H1 (cell line): Measurements from ENCODE around the gene ARRB1. TPM values are rescaled to one million over a fixed set of nuclear protein-coding genes. Genes with fewer than 3 reads are reported as not detected.
"Not testable (repeated sequence)": the region's sequence is repeated elsewhere in the genome, so short reads cannot be mapped to it uniquely, and the experiment has no call there.

ENCODE experiments used
- CTCF ChIA-PET: fragments of 300-600 bp; sonication (Branson Sonifier 250); formaldehyde crosslinking; loops from one replicate; lab custom pipeline; 2021; ENCODE audit not compliant: partially characterized antibody; lab: Charles Lee
- POLR2A ChIA-PET: fragments of 300-600 bp; sonication (Branson Sonifier 250); formaldehyde crosslinking; loops from one replicate; lab custom pipeline; 2021; ENCODE audit warnings: inconsistent platforms; ENCODE audit not compliant: partially characterized antibody; lab: Charles Lee
- DNase-seq, 2 experiments: peaks; one replicate each; pipeline versions ENCODE4 v3.0.0 to v3.0.0-alpha.2; 2010 to 2022; ENCODE audit warnings: low spot score in 2 of 2, low read depth in 1 of 2, mixed read lengths in 1 of 2
- FAIRE-seq: peaks from 2 replicates; lab custom pipeline; 2011; peaks lifted over from hg19 to GRCh38; lab: Jason Lieb, UNC
- H2AFZ ChIP-seq: 2 replicates; pipeline ENCODE4 v1.8.1; 2012; ENCODE audit warnings: low read length, inconsistent platforms
- H2AK5ac ChIP-seq: 2 replicates; pipeline ENCODE4 v1.6.1; 2013; ENCODE audit warnings: low read depth, low read length
- H2BK120ac ChIP-seq: replicated peaks from 2 replicates; pipeline ENCODE3; 2013; ENCODE audit warnings: low read depth, low read length, inconsistent platforms
- H2BK12ac ChIP-seq: 2 replicates; pipeline ENCODE4 v1.6.1; 2013; ENCODE audit warnings: low read depth, low read length
- H2BK15ac ChIP-seq: 2 replicates; pipeline ENCODE4 v1.6.1; 2013; ENCODE audit warnings: low read length
- H2BK20ac ChIP-seq: 2 replicates; pipeline ENCODE4 v1.6.1; 2013; ENCODE audit warnings: low read length
- H2BK5ac ChIP-seq: 2 replicates; pipeline ENCODE4 v1.6.1; 2013; ENCODE audit warnings: low read depth, low read length
- H3K14ac ChIP-seq: 2 replicates; pipeline ENCODE4 v1.6.1; 2013; ENCODE audit warnings: inconsistent platforms; ENCODE audit not compliant: insufficient read length
- H3K18ac ChIP-seq: 2 replicates; pipeline ENCODE4 v1.6.1; 2013; ENCODE audit warnings: low read length; ENCODE audit errors: extremely low read depth
- H3K23ac ChIP-seq: 2 replicates; pipeline ENCODE4 v1.6.1; 2013; ENCODE audit warnings: inconsistent platforms; ENCODE audit not compliant: insufficient read length
- H3K23me2 ChIP-seq: 2 replicates; pipeline ENCODE4 v1.6.1; 2013; ENCODE audit warnings: low read depth, low read length
- H3K27ac ChIP-seq: 2 replicates; pipeline ENCODE4 v1.6.1; 2011; ENCODE audit warnings: low read depth, low read length, inconsistent platforms
- H3K27me3 ChIP-seq, 4 experiments: replicated peaks in 1 of 4; 1 replicate in 1 of 4; 2 replicates in 3 of 4; pipeline versions ENCODE4 v1.6.1 to v1.8.1; 2011 to 2013; ENCODE audit warnings: low read length in 3 of 4, mild to moderate bottlenecking in 3 of 4, inconsistent platforms in 2 of 4, mixed read lengths in 2 of 4, moderate library complexity in 1 of 4; ENCODE audit not compliant: control insufficient read depth in 3 of 4, insufficient read depth in 3 of 4; ENCODE audit errors: extremely low read depth in 1 of 4
- H3K36me3 ChIP-seq, 4 experiments: 2 replicates each; pipeline versions ENCODE4 v1.6.1 to v1.8.1; 2011 to 2013; ENCODE audit warnings: mild to moderate bottlenecking in 4 of 4, low read length in 3 of 4, moderate library complexity in 2 of 4, control low read depth in 1 of 4, inconsistent platforms in 1 of 4; ENCODE audit not compliant: insufficient read depth in 4 of 4, control insufficient read depth in 2 of 4
- H3K4ac ChIP-seq: replicated peaks from 2 replicates; pipeline ENCODE3; 2013; ENCODE audit warnings: low read length, low read depth, mixed read lengths, inconsistent platforms; ENCODE audit not compliant: insufficient read length
- H3K4me1 ChIP-seq, 4 experiments: replicated peaks in 1 of 4; 1 replicate in 1 of 4; 2 replicates in 3 of 4; pipeline versions ENCODE4 v1.6.1 to v1.8.1; 2011 to 2013; ENCODE audit warnings: low read length in 3 of 4, inconsistent platforms in 2 of 4, mixed read lengths in 1 of 4; ENCODE audit not compliant: insufficient read depth in 4 of 4, control insufficient read depth in 3 of 4
- H3K4me2 ChIP-seq, 2 experiments: 2 replicates each; pipeline versions ENCODE4 v1.6.1 to v1.8.1; 2011 to 2013; ENCODE audit warnings: low read depth in 2 of 2, low read length in 2 of 2, control low read depth in 1 of 2, inconsistent platforms in 1 of 2, mild to moderate bottlenecking in 1 of 2; ENCODE audit not compliant: insufficient read depth in 1 of 2
- H3K4me3 ChIP-seq, 4 experiments: fragments of 200-600, 300-600 bp in 1 of 4; sonication (generic), shearing (Covaris generic), sonication (Bioruptor Twin) in 1 of 4; 2 replicates each; pipeline versions ENCODE4 v1.5.1 to v1.8.1; 2011 to 2016; ENCODE audit warnings: low read length in 4 of 4, low read depth in 3 of 4, control low read depth in 2 of 4, inconsistent platforms in 2 of 4, mild to moderate bottlenecking in 2 of 4, mixed read lengths in 1 of 4, moderate library complexity in 1 of 4; ENCODE audit not compliant: insufficient read depth in 2 of 4; ENCODE audit errors: extremely low read depth in 1 of 4
- H3K56ac ChIP-seq: replicated peaks from 2 replicates; pipeline ENCODE3; 2013; ENCODE audit warnings: low read depth, mild to moderate bottlenecking, mixed read lengths, low read length, inconsistent platforms; ENCODE audit not compliant: insufficient read length
- H3K79me1 ChIP-seq: 2 replicates; pipeline ENCODE4 v1.6.1; 2013; ENCODE audit warnings: low read depth, low read length, control low read depth
- H3K79me2 ChIP-seq, 2 experiments: 2 replicates each; pipeline versions ENCODE4 v1.6.1 to v1.8.1; 2012 to 2013; ENCODE audit warnings: low read length in 2 of 2, mild to moderate bottlenecking in 2 of 2, inconsistent platforms in 1 of 2; ENCODE audit not compliant: insufficient read depth in 2 of 2, control insufficient read depth in 1 of 2
- H3K9ac ChIP-seq, 4 experiments: replicated peaks in 1 of 4; 1 replicate in 1 of 4; 2 replicates in 3 of 4; pipeline versions ENCODE4 v1.6.1 to v1.8.1; 2011 to 2013; ENCODE audit warnings: low read depth in 3 of 4, low read length in 3 of 4, control low read depth in 2 of 4, mild to moderate bottlenecking in 2 of 4, moderate library complexity in 2 of 4, inconsistent platforms in 1 of 4; ENCODE audit errors: extremely low read depth in 1 of 4
- H3K9me3 ChIP-seq, 2 experiments: 2 replicates each; pipeline versions ENCODE4 v1.6.1 to v1.8.1; 2012 to 2013; ENCODE audit warnings: mild to moderate bottlenecking in 2 of 2, moderate library complexity in 2 of 2, control low read depth in 1 of 2, inconsistent platforms in 1 of 2, low read depth in 1 of 2, low read length in 1 of 2, mixed read lengths in 1 of 2; ENCODE audit not compliant: insufficient read depth in 2 of 2
- H4K20me1 ChIP-seq, 2 experiments: replicated peaks in 1 of 2; 2 replicates each; pipeline versions ENCODE3 to v1.8.1; 2011 to 2013; ENCODE audit warnings: inconsistent platforms in 2 of 2, low read length in 2 of 2, mild to moderate bottlenecking in 1 of 2; ENCODE audit not compliant: insufficient read depth in 2 of 2, control insufficient read depth in 1 of 2
- H4K5ac ChIP-seq: 2 replicates; pipeline ENCODE4 v1.6.1; 2013; ENCODE audit warnings: low read length, low read depth, mixed read lengths, inconsistent platforms; ENCODE audit not compliant: insufficient read length
- H4K8ac ChIP-seq: 2 replicates; pipeline ENCODE4 v1.8.0; 2013; ENCODE audit warnings: mild to moderate bottlenecking, moderate library complexity, low read length, inconsistent platforms; ENCODE audit not compliant: insufficient read depth; ENCODE audit errors: extremely low read depth
- H4K91ac ChIP-seq: replicated peaks from 2 replicates; pipeline ENCODE3; 2013; ENCODE audit warnings: low read length, mixed read lengths, inconsistent platforms; ENCODE audit not compliant: insufficient read length
- WGBS, 2 experiments: shearing (Covaris generic) in 1 of 2; methylation state at CpG; one replicate each; pipeline versions ENCODE4 v1.1.6 to v1.1.7; 2013 to 2015; ENCODE audit warnings: low lambda C conversion rate in 2 of 2, mixed read lengths in 2 of 2, inconsistent platforms in 1 of 2, low coverage in 1 of 2, missing lambda C conversion rate in 1 of 2; ENCODE audit not compliant: insufficient replicate concordance in 2 of 2, insufficient coverage in 1 of 2, insufficient read length in 1 of 2; ENCODE audit errors: extremely low coverage in 1 of 2, missing lambda C conversion rate in 1 of 2; 5-methylcytosine and 5-hydroxymethylcytosine counted together
- polyA plus RNA-seq, 7 experiments: library from polyadenylated mRNA; depleted of rRNA in 3 of 7; stranded (reverse) in 5 of 7; unstranded in 2 of 7; fragments of >200 nt in 5 of 7; fragments of 200-250 nt in 2 of 7; gene quantifications; 1 replicate in 5 of 7; 2 replicates in 1 of 7; 4 replicates in 1 of 7; pipeline versions ENCODE4 v1.2.1 to v1.2.3, GENCODE V29; 2011 to 2013; ENCODE audit warnings: missing spikeins in 2 of 7, mixed read lengths in 2 of 7
- total RNA-seq: library from RNA; stranded (reverse); fragmentation: NEBNext Ultra II Directional; extraction: Animal tissue kit (Norgen Biotek cat#: 25700); gene quantifications from 2 replicates; pipeline ENCODE4 v1.2.1, GENCODE V29; 2021

The ARRB1 gene
- total and polyA plus RNA-seq, 2 of the 8 experiments (the other 6 are each of a cell fraction or from before 2014, with no cell fraction given) = 9.4 to 31.8 TPM

- H2BK120ac ChIP-seq, H3K23me2 ChIP-seq, H3K4me2 ChIP-seq, H2AFZ ChIP-seq, H4K8ac ChIP-seq, H3K9me3 ChIP-seq, H4K20me1 ChIP-seq, H3K23ac ChIP-seq, FAIRE-seq, H2BK12ac ChIP-seq, H4K91ac ChIP-seq, H4K5ac ChIP-seq, H3K27me3 ChIP-seq, H3K4me1 ChIP-seq, H3K9ac ChIP-seq, DNase-seq, H3K79me1 ChIP-seq, H3K27ac ChIP-seq, H3K18ac ChIP-seq, H3K14ac ChIP-seq, H2BK5ac ChIP-seq, H3K4me3 ChIP-seq, H3K56ac ChIP-seq, H3K79me2 ChIP-seq, POLR2A ChIA-PET, H3K4ac ChIP-seq, H2BK20ac ChIP-seq, H2AK5ac ChIP-seq, H3K36me3 ChIP-seq, H2BK15ac ChIP-seq: not testable (repeated sequence)
- CTCF ChIA-PET = interaction anchor here (0.7 to 1.1 kb wide), 2 partner anchors 27 to 60 kb away, joined by 3 read pairs; no protein-coding TSS in a partner anchor
- WGBS, 2 experiments = 85% methylated on average over 5 of the region's 5 CpGs; no CpG with 5 or more reads in 1 of the 2 experiments
These were observed 15.4 kb upstream of the ARRB1 start for GRCh38 chr11:75366826-75367225.
